Stromal cell of bone marrow (primary cell): ENCODE results near the gene ST13.
"Not testable (repeated sequence)": the region's sequence is repeated elsewhere in the genome, so short reads cannot be mapped to it uniquely, and the experiment has no call there.

Source experiments
- DNase-seq: peaks from one replicate; pipeline ENCODE4 v3.0.0-alpha.2; 2012; ENCODE audit warnings: low read depth

The ST13 gene

DNA sequence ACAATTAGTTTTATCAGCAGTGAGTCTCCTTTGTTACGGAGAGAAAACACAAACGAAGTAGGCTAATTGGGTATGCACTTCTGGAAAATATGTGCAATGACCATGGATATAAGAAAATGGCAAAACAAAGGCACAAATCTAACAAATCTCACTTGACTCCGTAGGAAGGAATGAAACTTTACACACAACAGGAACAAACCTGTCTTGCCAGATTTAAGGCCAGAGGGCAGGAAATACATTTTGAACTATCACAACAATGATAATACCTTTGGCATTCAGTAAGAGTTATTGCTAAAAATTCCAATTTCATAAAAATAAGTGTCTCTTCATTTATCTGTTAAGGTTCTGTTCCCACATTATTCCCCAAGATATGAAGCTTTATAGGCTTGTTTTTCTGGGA, 73.9 kb downstream of the ST13 start:
- no peak for DNase-seq

- not testable (repeated sequence) for DNase-seq
Observed at GRCh38 chr22:40781749-40782148, 74.7 kb downstream of the ST13 start.
